NCI-H1436 treated with DMSO at 0.1 percent for 48 hours (cell line): ENCODE results near the gene DLG2.
"Not testable (repeated sequence)": the region's sequence is repeated elsewhere in the genome, so short reads cannot be mapped to it uniquely, and the experiment has no call there.

Experiments used
- DNase-seq: peaks from one replicate; lab custom pipeline; 2025; lab: John Stamatoyannopoulos, UW

The DLG2 gene

DNA sequence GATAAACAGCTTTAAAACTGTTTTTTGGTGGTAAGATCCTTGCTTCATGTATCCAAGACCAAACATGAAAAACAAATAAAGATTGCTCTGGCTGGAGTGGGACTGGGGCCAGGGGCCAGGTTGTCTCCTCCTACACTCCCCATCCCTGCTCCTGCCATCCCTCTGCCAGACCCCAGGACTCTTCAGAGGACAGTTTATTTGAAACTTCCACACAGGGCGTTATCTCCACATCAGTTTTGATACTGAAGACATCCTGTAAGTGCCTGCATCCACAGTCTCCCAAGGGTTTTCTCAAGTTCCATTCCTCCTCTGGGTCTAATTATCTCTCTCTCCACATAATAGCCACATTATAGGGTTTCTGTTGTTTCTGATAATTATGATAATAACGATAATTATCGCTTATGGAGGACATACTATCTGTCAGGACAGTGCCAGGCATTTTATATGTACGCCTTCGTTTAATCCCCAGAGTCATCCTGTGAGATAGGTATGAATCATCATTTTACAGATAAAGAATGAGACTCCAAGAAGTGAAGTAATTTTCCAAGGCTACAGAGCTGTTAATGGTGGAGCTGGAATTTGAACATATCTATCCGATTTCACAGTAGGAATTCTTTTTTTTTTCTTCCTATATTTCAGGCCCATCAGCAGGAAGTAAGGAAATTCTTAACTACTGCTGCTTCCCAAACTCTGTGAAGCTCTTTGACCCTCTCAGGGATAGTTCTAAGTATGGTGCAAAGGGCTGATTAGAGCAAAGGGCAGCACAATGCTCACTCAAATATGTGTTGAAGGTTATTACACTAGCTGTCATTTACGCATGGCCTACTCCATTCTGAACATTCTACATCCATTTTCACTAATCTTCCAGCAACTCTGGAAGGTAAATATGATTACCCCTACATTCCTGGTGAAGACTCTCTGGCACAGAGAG lies 1852.9 kb downstream of the DLG2 start:
- DNase-seq, result peak; percentile 46

DNA sequence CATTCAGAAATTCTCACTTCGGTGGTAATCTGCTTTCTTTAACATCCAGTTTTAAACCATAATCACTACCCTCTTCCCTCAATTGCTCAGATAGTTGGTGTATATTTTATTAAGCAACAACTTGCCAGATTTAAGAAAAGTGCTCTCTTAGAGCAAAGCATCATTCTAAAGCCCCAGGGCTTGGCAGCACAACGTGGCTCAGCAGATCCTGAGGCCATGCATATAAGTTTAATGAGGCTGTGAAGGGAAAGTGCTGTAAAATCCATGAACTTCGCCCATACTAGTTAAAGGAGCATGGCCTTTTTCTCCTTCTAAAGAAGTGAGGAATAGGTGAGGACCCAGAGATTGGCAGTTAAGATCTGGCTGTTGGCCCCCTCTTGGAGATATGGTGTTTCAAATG lies 1858.7 kb downstream of the DLG2 start:
- DNase-seq, result no peak

DNA sequence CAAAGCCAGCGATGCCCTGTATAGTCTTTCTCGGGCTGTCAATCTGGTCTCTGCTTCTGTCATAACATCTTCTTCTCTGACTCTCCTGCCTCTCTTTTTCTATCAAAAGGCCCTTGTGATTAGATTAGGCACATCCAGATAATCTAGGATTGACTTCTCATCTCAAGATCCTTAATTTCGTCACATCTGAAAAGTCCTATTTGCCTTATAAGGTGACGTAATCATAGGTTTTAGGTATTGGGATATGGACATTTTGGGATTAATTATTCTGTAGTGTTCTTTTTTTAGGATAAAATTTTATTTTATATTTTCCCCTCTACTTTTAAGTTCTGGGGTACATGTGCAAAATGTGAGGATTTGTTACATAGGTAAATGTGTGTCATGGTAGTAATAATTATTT lies 1860.2 kb downstream of the DLG2 start:
- DNase-seq, result no peak

DNA sequence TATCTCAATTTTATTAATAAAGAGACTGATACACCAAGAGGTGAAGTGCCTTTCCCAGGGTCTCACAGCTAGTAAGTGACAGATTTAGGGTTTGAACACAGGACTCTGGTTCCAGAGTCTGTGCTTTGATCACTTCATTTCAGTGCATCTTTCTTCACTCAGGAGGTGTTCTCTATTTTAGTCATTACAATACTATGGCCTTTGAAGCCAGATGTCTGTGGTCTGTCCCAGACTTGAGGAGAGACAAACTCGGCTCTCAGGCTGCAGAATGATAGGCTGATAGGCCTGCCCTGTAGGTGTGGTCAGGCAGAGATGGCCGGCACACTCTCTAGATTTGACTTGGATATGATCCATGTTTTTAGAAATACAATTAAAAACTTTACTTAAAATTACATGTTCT lies 1862.5 kb downstream of the DLG2 start:
- DNase-seq, result no peak

DNA sequence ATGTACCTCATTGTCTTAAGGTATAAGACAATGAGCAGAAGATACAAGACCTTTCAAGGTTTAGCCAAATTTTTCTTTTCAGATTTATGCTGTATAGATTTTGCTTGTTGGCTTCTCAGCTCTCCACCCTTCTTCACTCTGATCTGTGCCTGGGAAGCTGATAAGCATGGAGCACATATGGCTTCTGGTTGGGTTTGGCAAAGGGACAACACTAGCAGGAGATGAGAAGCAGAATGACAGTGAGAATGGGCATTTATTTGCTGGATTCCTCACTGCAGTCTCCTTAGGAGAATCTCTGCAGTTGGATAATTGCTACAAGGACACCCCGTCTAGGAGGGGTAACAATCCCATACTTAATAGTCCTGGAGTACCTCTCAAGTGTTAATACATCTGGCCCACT lies 1866.2 kb downstream of the DLG2 start:
- no peak for DNase-seq

DNA sequence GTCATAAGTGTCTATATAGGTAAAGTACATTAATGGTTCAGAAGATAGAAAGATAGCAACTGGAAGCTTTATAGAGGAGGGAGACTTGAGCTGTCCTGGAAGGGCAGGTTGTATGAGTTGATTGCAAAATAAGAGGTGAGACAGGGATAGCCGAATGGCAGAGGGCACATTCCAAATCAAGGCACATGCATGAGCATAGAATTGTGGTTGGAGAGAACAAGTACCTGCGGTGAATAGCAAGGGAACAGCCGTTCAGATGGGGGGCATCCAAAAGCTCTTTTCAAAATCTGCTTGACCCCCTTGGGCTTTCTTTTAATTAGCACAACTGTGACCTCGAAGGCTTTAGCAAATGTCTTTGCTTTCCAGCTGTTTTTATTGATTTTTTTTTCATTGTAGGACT lies 1868.0 kb downstream of the DLG2 start:
- no peak for DNase-seq

DNA sequence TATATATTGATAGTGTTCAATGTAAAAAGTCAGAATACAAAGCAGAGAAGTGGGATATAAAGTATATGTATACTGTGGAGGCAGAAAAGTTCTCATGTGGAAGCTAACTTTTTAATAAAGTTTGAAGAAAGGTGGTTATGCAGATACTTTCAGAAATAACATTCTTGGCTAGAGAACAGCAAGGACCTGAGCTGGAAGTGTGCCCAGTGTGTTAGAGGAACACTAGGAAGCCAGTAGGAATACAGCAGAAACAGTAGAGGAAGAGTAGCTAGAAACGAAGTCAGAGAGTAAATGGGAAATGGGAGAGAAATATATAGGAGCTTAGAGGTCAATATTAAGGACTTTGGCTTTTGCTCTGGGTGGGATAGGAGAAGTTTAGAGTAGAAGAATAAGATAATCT lies 1876.1 kb downstream of the DLG2 start:
- DNase-seq, result no peak

DNA sequence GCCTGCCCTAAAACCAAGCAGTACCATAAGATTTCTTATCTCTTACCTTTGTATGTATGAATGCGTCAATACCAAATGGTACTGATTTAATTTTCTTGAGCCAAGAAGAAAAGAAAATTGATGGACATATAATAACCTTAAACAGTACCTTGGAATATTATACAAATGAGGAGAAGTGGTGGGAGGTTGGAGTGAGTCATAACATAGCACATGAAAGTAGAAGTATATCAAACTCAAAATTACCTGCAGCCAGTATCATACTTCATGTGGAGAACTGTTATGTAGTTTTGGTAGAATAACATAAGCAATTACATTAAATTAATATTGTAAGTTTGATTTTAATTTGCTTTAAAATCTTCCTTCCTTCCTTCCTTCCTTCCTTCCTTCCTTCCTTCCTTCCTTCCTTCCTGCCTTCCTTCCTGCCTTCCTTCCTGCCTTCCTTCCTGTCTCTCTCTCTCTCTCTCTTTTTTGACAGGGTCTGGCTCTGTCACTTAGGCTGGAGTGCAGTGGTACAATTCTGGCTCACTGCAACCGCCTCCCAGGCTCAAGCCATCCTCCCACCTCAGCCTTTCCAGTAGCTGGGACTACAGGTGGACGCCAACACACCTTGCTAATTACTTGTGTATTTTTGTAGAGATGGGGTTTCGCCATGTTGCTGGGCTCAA lies 1880.1 kb downstream of the DLG2 start:
- DNase-seq, result no peak

DNA sequence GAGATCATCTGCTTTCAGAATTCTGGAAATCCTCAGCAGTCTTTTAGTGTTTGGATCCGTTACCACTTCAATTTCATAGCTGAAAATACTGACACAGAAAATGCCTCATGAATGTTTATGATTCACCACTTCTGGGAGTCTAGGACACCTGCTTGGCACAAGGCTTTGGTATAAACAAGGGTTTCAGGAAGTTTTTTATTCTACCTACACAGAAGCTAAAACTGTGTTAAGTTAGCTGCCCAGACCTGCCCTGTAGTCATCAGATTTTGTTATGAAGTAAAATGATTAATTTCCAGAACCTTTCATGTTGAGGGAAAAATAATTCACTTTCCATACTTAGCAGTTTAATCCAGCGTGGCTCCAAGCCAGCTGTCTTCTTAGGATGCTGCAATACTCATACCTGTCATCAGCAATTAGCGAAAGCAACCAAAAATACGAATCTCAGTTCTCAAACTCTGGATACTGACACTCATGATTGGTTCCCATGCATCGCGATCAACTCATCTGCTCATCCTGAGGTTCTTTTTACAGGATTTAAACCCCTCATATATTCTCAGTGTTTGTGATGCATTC lies 1882.4 kb downstream of the DLG2 start:
- no peak for DNase-seq

DNA sequence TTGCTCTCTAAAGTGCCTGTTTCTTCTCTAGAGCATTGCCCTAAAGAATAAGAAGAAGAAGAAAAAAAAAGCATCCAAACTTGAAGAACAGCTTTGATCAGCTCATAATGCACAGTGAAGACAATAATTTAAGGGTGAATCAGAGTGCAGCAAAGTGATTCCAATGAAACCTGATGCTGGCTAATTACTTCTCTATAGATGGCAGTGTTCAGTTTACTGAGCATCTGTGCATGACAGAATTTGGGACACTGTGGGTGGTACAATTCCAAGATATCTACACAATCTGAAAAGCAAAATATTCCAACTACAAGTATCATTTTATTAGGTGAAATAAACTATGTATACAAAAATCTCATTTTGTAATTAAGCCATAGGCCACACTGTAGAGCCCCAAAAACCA lies 1890.5 kb downstream of the DLG2 start:
- no peak for DNase-seq

DNA sequence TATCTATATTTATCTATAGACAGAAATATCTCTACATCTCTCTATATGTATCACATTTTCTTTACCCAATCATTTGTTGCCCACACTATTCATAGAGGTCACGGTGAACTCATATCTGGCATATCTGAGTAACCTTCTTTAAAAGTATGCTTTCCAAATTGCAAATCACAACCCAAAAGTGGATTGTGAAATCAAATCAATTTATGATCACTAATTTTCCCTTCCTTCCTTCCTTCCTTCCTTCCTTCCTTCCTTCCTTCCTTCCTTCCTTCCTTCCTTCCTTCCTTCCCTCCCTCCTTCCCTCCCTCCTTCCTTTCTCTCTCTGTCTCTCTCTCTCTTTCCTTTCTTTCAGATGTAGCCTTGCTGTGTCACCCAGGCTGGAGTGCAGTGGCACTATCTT lies 1893.0 kb downstream of the DLG2 start:
- no peak for DNase-seq

DNA sequence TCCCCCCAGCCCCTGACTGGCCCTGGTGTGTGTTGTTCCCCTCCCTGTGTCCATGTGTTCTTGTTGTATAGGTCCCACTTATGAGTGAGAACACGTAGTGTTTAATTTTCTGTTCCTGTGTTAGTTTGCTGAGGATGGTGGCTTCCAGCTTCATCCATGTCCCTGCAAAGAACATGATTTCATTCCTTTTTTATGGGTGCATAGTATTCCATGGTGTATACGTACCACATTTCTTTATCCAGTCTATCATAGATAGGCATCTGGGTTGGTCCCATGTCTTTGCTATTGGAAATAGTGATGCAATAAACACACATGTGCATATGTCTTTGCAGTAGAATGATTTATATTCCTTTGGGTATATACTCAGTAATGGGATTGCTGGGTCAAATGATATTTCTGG lies 1895.9 kb downstream of the DLG2 start:
- not testable (repeated sequence) for DNase-seq

DNA sequence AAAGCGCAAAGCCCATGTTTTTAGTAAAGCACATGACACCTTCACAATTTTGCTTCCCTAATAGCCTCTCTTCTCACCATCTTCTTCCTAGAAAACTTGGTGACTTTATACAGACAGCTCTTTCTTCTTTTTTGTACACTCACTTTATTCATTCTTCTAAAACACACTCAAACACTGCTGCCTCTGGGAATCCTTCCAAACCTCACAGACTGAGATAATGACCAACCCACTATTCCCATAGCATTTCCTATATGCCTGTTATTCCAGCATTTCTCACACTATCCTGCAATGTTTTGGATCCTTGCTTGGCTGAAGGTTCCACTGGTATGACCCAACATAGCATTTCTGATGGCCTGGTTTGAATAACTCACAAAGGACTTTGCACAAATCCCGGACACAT lies 1898.9 kb downstream of the DLG2 start:
- DNase-seq, result no peak

DNA sequence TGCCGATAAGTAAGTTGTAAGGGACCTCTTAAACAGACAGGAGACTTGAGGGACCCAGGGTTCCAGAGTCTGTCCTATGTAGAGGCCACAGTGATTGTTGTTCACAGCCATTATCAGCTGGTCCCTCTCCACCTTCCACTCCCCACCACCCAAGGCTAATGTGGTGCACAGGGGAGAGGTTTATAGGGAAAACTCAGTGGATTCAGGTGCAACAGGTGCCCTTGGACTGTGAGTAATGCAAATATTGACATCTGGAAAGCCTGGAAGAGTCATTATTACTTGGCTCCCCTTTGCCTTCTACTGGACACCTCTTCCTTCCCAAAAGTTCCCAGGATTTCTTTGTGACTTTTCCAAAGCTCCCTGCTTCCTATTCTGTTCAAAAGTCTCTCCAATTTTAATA lies 1899.9 kb downstream of the DLG2 start:
- no peak for DNase-seq

DNA sequence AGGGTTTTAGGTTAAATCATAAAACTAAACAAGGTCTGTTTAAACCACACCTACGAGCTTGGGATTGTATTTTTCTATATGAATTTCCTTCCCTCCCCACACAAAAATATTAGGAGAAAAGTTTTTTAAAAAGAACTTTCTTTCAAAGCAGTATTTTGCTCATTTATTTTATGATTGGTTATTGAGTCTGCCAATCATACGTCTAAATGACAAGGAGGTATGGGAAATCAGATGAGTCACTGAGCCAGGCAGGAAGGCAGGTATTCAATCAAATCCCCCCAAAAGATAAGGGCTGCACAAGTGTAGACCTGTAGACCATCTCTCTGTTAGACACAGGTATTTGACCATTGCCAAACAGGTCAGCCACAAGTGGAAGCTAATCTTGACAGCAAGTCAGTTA lies 1900.8 kb downstream of the DLG2 start:
- DNase-seq, result no peak

DNA sequence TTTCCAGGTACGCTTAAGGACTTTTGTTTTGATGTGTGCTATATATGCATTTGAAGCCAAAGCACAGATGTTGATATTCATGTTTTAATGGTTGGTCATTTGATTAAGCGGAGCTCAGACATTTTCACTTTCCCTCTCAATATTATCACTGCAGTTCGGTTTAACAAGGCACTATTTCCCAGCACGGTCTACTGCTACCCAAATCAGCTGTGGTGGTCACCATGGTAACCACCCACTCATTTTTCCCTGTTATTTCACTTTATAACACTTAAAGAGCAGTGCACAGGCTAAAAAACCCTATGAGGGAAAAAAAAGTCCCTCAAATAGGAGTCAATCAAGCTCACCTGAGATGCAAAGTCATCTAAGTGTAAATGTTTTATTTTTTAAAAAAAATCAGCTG lies 1901.4 kb downstream of the DLG2 start:
- no peak for DNase-seq

DNA sequence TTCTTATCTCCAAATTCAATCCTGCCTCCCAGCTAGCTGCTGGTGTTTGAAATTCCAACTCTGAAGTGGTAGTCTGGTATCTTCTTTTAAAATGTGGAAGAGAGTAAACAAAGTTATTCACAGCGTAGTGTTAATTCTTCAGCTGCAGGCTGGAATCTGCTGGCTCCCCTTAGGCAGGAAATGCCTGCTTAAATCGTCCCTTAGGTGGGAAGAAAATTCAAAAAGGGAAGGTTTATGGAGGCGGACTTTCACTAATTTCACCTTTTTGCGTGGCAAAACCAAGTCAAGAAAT lies 1901.9 kb downstream of the DLG2 start:
- DNase-seq, result no peak

DNA sequence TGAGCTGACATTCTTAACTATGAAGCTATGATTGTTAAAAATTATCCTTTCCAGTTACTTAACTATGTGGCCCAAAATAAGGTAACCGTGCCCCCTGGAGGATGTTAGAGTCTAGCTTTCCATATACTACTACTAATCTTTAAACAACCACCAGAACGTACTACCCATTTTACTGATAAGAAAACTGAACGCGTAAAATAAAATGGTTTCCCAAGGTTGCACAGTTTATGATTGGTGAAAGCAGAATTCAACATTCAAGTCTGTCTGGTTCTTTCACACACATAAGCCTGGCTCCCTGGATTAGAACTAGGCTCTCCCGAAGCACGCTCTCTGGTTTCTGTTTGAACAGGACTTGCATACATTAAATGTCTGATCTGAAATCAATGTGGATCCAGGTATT lies 1903.1 kb downstream of the DLG2 start:
- DNase-seq, result peak; percentile 68

DNA sequence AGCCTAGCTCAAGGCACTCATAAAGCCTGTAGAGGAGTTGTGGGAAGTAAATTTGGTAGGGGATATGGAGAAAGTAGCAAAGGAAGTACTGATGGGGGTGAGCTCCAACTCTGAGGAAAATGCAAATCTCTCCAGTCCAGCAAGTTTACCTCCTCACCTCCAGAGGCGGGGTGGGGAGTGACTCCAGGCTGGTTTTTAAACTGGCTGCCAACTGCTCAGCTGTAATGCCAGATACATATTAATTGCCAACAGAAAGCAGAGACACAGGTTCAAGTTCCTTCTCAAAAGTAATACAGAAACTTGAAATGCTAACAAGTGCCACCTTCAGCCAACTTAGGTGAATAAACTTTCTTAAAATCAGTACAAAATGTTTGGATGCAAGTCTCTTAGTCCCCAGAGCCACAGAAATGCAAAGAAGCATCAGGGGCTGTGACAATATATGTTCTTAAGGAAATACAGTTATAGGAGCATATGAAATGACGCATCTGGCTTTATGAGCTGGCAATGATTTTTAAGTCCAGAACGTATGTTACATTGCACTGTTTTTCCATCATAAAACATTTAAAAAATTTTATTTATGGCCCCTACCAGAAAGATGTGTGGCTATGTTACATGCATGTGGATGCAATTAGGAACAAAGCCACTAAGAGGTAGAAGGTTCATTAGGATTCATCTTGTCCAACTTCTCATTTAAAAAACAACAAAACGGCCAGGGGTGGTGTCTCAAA lies 1904.6 kb downstream of the DLG2 start:
- DNase-seq, result no peak

DNA sequence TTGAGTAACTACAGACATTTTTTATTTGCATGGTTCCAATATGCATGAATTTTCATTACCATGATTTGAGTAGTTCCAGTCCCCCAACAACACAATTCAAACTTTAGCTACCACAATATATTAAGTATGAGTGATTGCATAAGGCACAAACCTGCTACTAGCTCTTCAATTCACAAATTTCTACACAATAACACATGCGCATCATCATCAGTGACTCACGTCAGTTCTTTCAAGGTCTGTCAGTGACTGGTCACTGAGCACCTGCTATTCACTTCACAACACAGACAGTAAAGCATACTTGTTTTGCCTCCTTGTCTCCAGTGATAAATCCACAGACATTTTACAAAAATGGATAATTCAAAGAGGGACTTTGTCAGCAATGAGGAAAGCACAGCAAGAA lies 1905.9 kb downstream of the DLG2 start:
- DNase-seq, result no peak

DNA sequence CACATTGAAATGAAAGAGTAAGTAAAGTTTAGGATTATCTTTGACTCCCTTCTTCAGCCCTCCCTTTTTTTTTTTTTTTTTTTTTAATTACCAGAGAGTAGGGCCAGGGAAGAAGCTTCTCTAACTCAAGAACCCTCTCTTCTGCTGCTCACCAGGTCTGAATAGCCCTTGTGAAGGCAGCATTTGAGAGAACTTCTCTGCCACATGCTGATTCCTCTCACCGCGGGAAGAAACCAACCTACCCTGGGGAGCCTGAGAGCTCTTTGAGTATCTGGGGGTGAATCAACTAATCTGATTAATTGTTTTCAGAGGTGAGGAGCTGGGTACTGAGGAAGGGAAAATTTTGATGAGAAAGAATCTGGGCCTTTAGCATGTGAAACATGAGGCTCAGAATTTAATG lies 1906.5 kb downstream of the DLG2 start:
- no peak for DNase-seq

DNA sequence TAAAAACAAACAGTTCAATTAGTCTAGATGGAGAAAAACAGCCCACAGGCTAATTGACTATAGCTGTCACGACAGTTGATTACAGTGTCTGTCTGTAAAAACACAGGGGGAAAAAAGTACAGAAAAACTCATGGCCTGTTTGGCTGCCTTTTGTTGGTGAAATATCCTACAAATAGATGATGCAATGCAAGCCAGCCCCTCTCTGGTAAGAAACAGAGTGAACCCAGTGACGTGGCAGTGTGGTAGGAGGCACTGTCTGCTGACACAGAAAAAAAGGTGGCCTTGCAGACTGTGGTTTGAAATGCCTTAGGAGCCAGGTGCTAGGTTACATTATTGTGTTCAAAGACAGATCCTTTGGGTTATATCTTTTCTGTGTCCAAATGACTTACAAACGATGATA lies 1909.6 kb downstream of the DLG2 start:
- DNase-seq, result no peak
